Measurements from ENCODE around the gene ASXL1.

- TF ChIP-seq GATA2 (IDR thresholded peaks at IDR 0.05; ENCODE audit: low read depth, low read length) (no peak), GATA3 (IDR thresholded peaks at IDR 0.05; ENCODE audit: low read depth, low read length) (no peak)
These were observed 117.1 kb downstream of the ASXL1 start for GRCh38 chr20:32474967-32475811.

All from SH-SY5Y (cell line).